NCI-H1048 (cell line): ENCODE results near the gene IL20.

ENCODE experiments used
- DNase-seq: peaks from one replicate; lab custom pipeline; 2025; lab: John Stamatoyannopoulos, UW

Gene IL20

DNA sequence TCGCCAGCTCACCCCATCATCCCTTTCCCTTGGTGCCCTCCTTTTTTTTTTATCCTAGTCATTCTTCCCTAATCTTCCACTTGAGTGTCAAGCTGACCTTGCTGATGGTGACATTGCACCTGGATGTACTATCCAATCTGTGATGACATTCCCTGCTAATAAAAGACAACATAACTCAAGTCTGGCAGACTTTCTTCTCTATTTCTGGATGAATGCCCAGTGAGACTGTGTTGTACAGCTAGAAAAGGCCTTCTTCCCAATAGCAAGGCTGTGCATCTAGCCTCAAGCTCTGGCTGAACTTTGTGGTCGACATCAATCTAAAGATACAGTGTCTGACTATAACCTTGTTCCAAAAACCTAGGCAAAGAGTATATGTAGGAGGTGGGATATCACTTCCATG lies 38.3 kb downstream of the IL20 start:
- no peak for DNase-seq

DNA sequence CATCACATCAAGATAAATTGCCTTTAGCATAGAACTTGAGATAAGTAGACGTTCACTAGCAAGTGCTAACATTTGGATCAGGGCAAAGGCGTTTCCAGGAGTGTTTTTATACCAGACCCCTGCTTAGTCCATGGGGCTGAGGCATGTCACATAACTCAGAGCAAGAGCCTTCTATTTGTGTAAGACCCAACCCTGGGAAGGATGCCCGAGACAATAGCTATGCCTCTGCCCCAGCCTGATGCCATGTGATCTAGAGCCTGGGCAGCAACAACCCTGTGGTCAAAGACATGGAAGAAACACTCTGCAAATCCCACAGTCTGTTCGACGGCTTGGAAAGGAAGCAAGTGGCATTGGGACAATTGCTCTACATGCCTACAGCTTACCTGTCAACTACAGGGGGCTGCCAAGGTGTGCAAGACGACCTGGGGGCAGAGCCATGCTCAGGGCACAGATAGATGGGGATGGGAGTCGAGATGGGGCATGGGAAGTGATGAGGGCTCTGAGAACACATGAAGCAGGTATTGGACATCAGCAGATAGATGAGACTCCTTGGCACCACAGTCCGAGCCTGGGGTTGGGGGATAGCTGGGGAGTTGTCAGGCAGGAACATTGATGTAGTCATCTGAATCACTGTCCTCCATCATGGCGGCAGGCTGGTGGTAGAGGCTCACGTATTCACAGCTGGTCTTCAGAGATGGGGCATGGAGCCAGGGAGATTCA lies 39.2 kb downstream of the IL20 start:
- DNase-seq: no peak

DNA sequence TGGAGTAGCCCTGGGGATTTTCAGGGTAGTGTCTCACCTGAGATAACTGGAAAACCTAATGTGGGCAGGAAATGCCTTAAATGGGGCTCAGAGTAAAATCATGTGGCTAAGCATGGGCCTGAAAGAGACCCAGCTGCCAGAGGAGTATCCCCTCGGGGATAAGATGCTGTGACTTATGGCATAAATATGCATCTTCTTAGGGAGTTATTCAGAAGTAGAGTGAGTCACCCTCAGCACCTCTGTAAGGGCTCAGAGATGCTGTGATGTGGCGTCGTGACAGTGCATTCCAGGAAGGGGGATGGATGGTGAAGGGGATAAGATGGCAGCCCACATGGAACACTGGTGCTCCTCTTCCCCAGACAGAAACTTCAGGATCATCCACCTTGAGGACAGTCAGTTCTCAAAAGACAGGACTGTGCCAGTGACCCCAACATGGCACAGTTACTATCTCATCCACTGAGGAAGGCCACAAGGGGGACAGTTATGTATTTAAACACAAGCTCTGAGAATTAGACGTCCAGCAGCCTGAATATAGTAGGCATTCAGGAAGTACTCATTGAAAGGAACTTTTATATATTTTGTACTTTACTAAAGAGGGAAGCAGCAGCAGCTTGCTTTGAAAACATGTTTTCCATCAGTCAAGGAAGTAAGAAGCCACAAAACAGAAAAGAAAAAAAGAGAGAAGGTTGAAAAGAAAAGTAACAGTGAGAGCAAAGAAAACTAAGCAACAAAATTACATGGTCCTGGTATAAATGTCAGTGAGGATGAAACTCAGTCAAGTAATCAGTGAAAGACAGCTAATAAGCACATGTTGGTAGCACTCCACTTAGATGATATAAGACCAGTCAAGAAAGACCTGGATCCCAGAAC lies 40.1 kb downstream of the IL20 start:
- DNase-seq: no peak

DNA sequence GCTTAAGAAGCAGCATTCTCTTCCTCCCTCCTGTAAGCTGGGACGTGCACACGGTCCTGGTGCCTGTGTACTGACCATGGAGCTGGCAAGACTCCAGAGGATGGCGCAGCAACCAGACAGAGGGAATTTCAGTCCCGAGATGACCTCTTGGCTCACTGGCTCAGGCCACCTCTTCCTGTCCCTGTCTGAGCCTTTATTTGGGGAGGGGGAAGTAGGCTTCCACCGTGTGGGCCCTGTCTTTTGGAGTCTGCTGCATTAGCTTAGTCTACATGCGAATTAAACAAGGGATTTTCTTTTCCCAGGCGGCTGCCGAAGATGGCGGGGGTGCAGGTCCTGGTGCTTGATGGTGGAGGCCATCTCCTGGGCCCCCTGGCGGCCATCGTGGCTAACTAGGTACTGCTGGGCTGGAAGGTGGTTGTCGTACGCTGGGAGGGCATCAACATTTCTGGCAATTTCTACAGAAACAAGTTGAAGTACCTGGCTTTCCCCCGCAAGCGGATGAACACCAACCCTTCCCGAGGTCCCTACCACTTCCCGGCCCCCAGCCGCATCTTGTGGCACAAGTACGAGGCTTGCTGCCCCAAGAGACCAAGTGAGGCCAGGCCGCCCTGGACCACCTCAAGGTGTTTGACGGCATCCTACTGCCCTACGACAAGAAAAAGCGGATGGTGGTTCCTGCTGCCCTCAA lies 42.0 kb downstream of the IL20 start:
- no peak for DNase-seq

DNA sequence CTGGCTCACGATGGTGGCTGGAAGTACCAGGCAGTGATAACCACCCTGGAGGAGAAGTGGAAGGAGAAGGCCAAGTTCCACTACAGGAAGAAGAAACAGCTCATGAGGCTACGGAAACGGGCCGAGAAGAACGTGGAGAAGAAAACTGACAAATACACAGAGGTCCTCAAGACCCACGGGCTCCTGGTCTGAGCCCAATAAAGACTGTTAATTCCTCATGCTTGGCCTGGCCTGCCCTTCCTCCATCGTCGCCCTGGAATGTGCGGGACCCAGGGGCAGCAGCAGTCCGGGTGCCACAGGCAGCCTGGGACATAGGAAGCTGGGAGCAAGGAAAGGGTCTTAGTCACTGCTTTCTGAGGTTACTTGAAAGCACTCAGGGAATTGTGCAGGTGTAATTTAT lies 42.6 kb downstream of the IL20 start:
- DNase-seq: no peak

DNA sequence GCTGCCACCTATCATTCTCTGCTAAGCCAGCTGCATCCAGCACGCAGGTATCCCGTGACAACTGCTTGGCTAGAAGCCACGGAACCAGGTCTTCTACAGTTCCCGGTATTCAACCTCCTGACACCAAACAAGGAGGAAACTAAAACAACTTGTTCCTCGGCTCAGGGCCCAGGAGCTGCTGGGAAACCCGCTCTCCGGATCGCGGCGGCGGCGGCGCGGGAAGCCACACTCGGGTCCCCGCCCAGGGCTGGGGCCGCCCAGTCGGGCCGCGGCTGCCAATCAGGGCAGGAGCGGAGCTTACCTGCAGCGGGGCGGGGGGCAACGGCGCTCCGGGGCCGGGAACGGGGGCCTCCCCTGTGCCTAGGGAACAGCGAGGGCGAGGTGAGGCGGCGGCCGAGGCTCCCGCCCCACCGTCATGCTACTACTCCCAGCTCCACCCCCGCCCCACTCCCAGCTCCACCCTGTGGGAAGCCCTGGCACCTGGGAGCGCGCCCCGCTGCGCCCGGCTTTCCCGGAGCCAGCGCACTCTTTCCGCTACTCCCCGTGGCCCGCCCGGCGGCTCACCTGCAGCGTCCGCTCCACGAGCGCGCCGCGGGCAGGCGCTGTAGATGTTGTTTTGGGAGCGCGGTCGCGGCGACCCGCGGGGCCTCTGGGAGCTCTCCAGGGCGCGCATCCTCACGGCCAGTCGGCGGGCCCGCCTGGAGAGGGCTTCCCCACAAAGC lies 43.9 kb downstream of the IL20 start:
- peak; percentile 83 for DNase-seq

DNA sequence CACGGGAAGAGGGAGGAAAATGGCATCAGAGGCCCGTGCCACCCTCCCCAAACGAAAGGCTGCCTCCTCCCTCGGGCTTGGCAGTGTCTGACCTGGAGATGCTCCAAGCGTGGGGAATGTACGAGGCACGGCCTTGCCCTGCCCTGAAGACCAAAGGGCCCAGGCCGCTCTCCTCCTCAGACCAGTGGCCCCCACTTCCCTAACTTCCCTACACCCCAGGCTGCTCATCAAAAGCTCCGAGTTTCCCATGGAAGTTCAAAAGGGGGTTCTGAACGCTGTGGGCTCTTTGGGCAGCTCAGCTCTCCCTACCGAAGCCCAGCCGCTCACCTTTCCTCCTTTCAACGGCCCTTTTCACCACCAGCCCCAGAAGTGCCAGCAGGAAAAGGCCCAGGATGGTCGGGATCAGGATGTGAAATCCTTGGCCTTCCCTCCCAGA lies 44.5 kb downstream of the IL20 start:
- DNase-seq: no peak

DNA sequence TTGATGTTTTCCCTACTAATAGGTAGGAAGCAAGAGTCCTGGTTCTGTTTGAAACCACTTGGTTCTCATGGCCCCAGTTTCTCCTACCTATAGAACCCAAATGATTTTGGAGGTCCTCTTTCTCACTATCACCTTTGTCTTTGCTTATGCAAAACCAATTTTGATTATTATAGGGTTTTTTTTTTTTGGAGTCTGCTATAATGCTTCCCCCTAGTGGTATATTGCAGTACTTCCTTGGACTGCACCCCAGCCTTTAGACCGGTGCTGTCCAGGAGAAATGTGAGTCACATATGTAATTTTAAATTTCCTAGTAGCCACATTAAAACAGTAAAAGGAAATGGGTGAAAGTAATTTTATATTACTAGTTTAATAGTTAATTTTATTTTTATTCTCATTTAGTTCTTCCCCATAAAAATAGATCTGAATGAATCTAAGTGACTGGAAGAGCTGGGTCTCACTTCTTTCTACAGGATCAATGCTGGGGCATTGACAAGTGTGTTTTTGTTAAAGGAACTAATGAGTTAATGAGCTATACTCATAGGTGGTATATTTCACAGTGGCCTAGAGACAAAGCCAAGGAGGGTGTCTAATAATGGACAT lies 45.7 kb downstream of the IL20 start:
- peak; percentile 60 for DNase-seq

DNA sequence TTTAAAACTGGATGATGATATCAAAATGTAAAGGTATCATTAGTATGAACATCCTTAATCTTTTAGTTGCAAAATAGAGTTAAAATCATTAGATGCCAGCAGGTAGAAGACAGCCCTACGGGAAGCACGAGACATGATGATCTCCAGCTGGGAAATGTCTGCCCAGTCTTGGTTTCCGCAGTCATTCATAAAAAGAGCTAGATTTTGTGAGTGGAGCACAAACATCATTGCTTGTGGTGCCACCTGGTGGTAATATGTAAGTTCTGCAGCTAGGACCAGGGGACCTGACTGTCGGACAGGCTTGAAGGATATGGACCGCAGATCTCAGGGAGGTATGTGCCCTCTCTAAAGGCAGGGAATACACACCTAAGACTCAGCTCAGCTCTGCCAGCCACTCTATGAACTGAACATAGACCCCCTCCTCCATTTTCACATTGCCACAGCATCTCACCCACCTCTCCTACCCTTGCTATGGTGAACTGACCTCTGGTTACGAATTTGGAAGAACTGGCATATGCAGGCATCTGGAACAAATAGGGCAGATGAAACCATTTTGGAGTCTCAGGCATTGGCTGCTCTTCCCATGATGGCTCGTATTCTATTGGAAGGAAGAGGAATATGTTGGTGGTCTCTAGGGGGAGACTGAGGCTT lies 47.1 kb downstream of the IL20 start:
- peak; percentile 82 for DNase-seq

DNA sequence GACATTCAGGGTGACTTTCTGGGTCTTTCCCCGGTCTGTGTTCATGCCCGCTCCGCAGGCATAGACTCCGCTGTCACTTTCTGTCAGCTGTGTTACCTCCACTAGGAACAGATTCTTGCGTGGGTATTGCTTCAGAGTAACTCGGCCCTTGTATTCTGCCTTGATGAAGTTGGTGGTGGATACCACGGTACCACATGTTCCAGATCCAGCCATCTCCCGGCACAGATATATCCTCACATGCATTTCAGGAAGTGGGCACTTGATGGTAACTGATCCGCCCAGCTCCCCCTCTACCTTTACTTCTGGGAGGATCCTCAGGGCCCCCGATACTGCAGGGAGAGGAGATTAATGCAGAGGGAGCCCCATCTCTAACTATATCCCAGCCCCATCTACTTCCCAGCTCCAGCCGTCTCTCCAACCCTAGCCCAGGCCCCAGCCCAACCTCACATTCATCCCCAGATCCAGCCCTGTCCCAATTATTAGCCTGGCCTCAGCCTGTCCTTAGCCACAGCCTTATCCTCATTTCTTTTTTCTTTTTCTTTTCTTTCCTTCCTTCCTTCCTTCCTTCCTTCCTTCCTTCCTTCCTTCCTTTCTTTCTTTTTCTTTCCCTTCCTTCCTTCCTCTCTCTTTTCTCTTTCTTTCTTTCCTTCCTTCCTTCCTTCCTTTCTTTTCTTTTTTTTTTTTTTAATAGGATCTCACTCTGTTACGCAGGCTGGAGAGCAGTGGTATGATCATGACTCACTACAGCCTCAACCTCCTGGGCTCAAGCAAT lies 48.5 kb downstream of the IL20 start:
- DNase-seq: no peak

DNA sequence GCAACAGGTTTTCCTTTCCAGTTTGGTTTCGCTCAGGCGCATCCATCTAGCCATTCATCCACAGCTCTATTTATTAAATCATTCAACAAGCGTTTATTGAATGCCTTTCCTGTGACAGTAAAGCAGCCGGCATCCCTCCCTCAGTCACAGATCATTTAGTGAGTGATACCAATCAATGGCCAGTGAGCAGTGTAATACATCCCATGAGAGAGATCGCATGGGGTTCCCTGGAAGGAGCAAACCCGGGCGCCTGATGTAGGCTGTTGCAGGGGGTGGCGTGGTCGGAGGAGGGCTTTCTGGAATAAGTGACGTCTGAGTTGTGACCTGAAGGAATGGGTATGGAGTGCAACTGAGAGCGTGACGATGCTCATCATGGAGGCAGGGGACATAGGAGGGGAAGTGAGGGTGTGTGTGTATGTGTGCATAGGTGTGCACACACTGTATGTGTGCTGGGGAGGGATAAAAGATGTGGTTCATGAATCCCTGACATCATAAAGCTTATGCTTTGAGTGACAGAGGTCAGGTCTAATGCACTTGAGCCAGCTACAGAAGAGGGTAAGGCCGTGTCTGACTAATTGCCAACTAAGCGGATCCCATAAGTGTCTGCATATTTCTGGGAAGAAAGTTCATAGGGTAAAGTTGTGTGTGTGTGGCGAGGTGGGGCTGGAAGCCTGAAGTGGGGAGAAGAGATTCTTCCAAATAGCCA lies 49.8 kb downstream of the IL20 start:
- DNase-seq: no peak

DNA sequence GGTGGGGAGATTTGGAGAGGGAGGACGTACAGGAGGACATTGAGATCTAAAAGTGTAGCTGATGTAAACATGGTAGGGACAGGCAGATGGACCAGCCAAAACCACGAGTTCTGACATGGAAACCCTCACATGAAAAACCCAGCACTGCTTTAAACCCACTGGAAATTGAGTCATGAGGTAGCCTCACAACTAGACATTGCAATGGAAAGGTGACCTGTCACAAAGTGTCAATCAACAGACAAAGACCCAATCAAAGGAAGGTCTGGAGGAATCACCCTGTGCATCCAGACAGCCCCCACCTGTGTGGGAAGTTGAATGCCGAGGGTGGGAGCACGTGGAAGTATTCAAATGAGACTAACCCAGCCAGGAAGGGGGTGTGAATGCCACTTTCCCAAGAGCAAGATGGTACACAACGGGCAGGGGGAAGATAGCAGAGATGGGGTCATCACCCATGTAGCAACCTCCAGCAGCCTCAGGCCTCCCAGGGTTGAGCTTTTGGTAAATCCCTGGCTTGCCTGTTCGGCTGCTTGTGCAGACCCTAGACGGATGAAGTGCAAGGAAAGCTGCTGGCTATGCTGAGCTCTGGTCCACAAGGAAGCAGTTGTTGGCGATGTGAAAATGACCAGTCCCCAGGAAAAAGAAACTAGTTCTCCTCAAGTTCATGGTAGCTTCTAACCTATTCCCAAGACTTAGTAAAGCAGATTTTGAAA lies 50.7 kb downstream of the IL20 start:
- DNase-seq: no peak

DNA sequence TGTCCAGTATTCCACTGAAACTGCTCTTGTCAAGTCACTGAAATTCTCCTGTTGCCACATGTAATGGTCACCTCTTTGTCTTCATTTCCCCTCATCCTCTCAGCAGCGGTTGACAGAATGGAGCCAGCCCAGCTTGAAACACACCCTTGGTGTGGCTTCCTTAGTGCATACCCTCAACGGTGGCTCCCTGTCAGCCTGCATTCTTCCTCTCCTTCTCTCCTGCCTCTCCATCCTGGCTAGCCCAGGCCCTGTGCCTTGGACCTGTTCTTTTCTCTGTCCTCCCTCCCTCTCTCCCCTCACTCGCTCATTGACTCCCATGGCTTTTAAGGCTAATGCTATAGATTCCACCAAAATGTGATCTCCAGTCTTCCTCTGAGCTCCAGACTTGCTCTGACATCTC lies 52.7 kb downstream of the IL20 start:
- DNase-seq: no peak
